Liver (tissue), 9 donors: ENCODE results near the gene SLC16A4. TPM values are rescaled to one million over a fixed set of nuclear protein-coding genes. Genes with fewer than 3 reads are reported as not detected.

Experiments
- DNase-seq: peaks from one replicate; pipeline ENCODE4 v3.0.0-alpha.2; 2017; ENCODE audit warnings: low spot score
- H3K27ac ChIP-seq, 2 donors: one replicate each; pipeline ENCODE4 v1.7.0; 2013; ENCODE audit warnings: inconsistent platforms in 2 of 2, low read length in 2 of 2, control low read depth in 1 of 2, low read depth in 1 of 2, mild to moderate bottlenecking in 1 of 2
- H3K27me3 ChIP-seq, 4 donors: one replicate each; pipeline versions ENCODE4 v1.6.1 to v1.7.0; 2013; ENCODE audit warnings: low read length in 3 of 4, inconsistent platforms in 1 of 4, mild to moderate bottlenecking in 1 of 4, moderate library complexity in 1 of 4; ENCODE audit not compliant: control insufficient read depth in 4 of 4, insufficient read depth in 4 of 4
- H3K36me3 ChIP-seq, 4 donors: one replicate each; pipeline versions ENCODE4 v1.6.1 to v1.7.0; 2013; ENCODE audit warnings: low read length in 3 of 4, mild to moderate bottlenecking in 3 of 4, low read depth in 1 of 4, moderate library complexity in 1 of 4; ENCODE audit not compliant: control insufficient read depth in 4 of 4, insufficient read depth in 3 of 4
- H3K4me1 ChIP-seq, 4 donors: one replicate each; pipeline versions ENCODE4 v1.6.1 to v1.7.0; 2013; ENCODE audit warnings: low read length in 3 of 4, mild to moderate bottlenecking in 3 of 4, moderate library complexity in 1 of 4; ENCODE audit not compliant: control insufficient read depth in 4 of 4, insufficient read depth in 4 of 4
- H3K4me3 ChIP-seq, 3 donors: one replicate each; pipeline versions ENCODE4 v1.6.1 to v1.7.0; 2013; ENCODE audit warnings: low read length in 3 of 3, control low read depth in 1 of 3, low read depth in 1 of 3, mild to moderate bottlenecking in 1 of 3
- H3K9ac ChIP-seq, 2 donors: one replicate each; pipeline ENCODE4 v1.7.0; 2013; ENCODE audit warnings: low read length in 2 of 2, mild to moderate bottlenecking in 2 of 2, moderate library complexity in 2 of 2, control low read depth in 1 of 2, low read depth in 1 of 2
- H3K9me3 ChIP-seq, 4 donors: one replicate each; pipeline versions ENCODE4 v1.6.1 to v1.7.0; 2013; ENCODE audit warnings: low read length in 3 of 4; ENCODE audit not compliant: control insufficient read depth in 4 of 4
- ATF3 ChIP-seq: IDR thresholded peaks from 2 replicates; pipeline ENCODE4 v1.6.1; 2016; ENCODE audit warnings: antibody characterized with exemption
- CTCF ChIP-seq: fragments of 150-350 bp; IDR thresholded peaks from 2 replicates; pipeline ENCODE4 v1.5.1; 2017; ENCODE audit warnings: improper control_type of control experiment, low read depth, low read length; ENCODE audit not compliant: missing input control
- EGR1 ChIP-seq, 2 donors: IDR thresholded peaks; 2 replicates each; pipeline ENCODE4 v1.6.1; 2016 to 2018; ENCODE audit warnings: antibody characterized with exemption in 2 of 2, low read depth in 2 of 2
- FOXA1 ChIP-seq: IDR thresholded peaks from 2 replicates; pipeline ENCODE4 v1.6.1; 2016; ENCODE audit warnings: antibody characterized with exemption
- FOXA2 ChIP-seq: IDR thresholded peaks from 2 replicates; pipeline ENCODE4 v1.6.1; 2016; ENCODE audit warnings: antibody characterized with exemption
- GABPA ChIP-seq, 2 donors: IDR thresholded peaks in 1 of 2; conservative IDR thresholded peaks in 1 of 2; 2 replicates each; pipeline ENCODE4 v1.6.1; 2016; ENCODE audit warnings: antibody characterized with exemption in 2 of 2, mild to moderate bottlenecking in 1 of 2, moderate library complexity in 1 of 2
- HNF4A ChIP-seq, 2 donors: conservative IDR thresholded peaks; 2 replicates each; pipeline ENCODE4 v1.6.1; 2016; ENCODE audit warnings: antibody characterized with exemption in 2 of 2, mild to moderate bottlenecking in 2 of 2
- HNF4G ChIP-seq: IDR thresholded peaks from 2 replicates; pipeline ENCODE4 v1.6.1; 2016; ENCODE audit warnings: antibody characterized with exemption
- JUND ChIP-seq, 2 donors: IDR thresholded peaks; 2 replicates each; pipeline ENCODE4 v1.6.1; 2016; ENCODE audit warnings: antibody characterized with exemption in 2 of 2
- MAX ChIP-seq: IDR thresholded peaks from 2 replicates; pipeline ENCODE4 v1.6.1; 2016; ENCODE audit warnings: antibody characterized with exemption
- NR2F2 ChIP-seq: IDR thresholded peaks from 2 replicates; pipeline ENCODE4 v1.6.1; 2016; ENCODE audit warnings: antibody characterized with exemption
- RAD21 ChIP-seq, 2 donors: IDR thresholded peaks; 2 replicates each; pipeline ENCODE4 v1.6.1; 2016; ENCODE audit warnings: antibody characterized with exemption in 2 of 2, mild to moderate bottlenecking in 2 of 2
- REST ChIP-seq: IDR thresholded peaks from 2 replicates; pipeline ENCODE4 v1.6.1; 2016; ENCODE audit warnings: antibody characterized with exemption, mild to moderate bottlenecking
- RXRA ChIP-seq, 2 donors: IDR thresholded peaks; 2 replicates each; pipeline ENCODE4 v1.6.1; 2017 to 2018; ENCODE audit warnings: antibody characterized with exemption in 2 of 2, mild to moderate bottlenecking in 1 of 2
- SP1 ChIP-seq: IDR thresholded peaks from 2 replicates; pipeline ENCODE4 v1.6.1; 2018; ENCODE audit warnings: antibody characterized with exemption, mild to moderate bottlenecking
- TAF1 ChIP-seq: conservative IDR thresholded peaks from 2 replicates; pipeline ENCODE4 v1.6.1; 2016; ENCODE audit warnings: antibody characterized with exemption, mild to moderate bottlenecking
- YY1 ChIP-seq: IDR thresholded peaks from 2 replicates; pipeline ENCODE4 v1.6.1; 2016; ENCODE audit warnings: antibody characterized with exemption, mild to moderate bottlenecking
- ZBTB33 ChIP-seq: IDR thresholded peaks from 2 replicates; pipeline ENCODE4 v1.6.1; 2016; ENCODE audit warnings: antibody characterized with exemption
- WGBS: extraction: QIAGEN DNeasy Blood & Tissue Kit; methylation state at CpG from one replicate; pipeline ENCODE4 v1.1.7; 2013; 5-methylcytosine and 5-hydroxymethylcytosine counted together
- polyA plus RNA-seq, 2 donors: library from polyadenylated mRNA; stranded (reverse) in 1 of 2; unstranded in 1 of 2; fragments of 200-250 nt in 1 of 2; fragments of >200 nt in 1 of 2; fragmentation: Nextera tagmentation in 1 of 2; extraction: Ambion mirVana in 1 of 2; gene quantifications; one replicate each; pipeline versions ENCODE4 v1.2.1 to v1.2.3, GENCODE V29; 2013 to 2015
- total RNA-seq, 2 donors: library from RNA; depleted of rRNA; stranded (reverse); fragments of >200 nt; gene quantifications; one replicate each; pipeline ENCODE4 v1.2.3, GENCODE V29; 2014
- donor health status: healthy.
- donor health status: healthy.
- donor health status: healthy.
- donor health status: healthy.
- donor health status: healthy.

The SLC16A4 gene
- total and polyA plus RNA-seq, 4 donors: 0.72 to 1.8 (median 1.6) TPM

GRCh38 chr1:110335265-110335664 lies 55.6 kb downstream of the SLC16A4 start:
- peak overlapping the region in 1 of 2 donors; percentile 45 for H3K27ac ChIP-seq
- TF ChIP-seq NR2F2 (no peak), JUND (IDR thresholded peaks at IDR 0.05) (no peak), SP1 (peak; percentile 92), FOXA2 (peak; percentile 24), HNF4A (conservative IDR thresholded peaks at IDR 0.05) (peak; percentile 86 to 94), MAX (peak; percentile 72), GABPA (IDR thresholded peaks at IDR 0.05 in 1 of 2, conservative IDR thresholded peaks at IDR 0.05 in 1 of 2) (no peak), ZBTB33 (peak; percentile 72), YY1 (peak; percentile 77), TAF1 (no peak), RAD21 (IDR thresholded peaks at IDR 0.05) (no peak), FOXA1 (peak; percentile 21), REST (peak; percentile 31), EGR1 (IDR thresholded peaks at IDR 0.05; ENCODE audit: low read depth in 2 of 2) (no peak), CTCF (no peak), HNF4G (peak; percentile 39), ATF3 (no peak), RXRA (IDR thresholded peaks at IDR 0.05) (peak; percentile 42 to 66)
- WGBS: 43% methylated on average over 1 of the region's 1 CpG
- no peak overlapping the region for H3K4me3 ChIP-seq
- H3K27me3 ChIP-seq: no peaks in the 10 kb centered on the region
- no peak for DNase-seq
- peaks cover 3 to 24% (median 12%) of the 10 kb centered on the region in 4 donors for H3K4me1 ChIP-seq
- no peaks in the 10 kb centered on the region for H3K9me3 ChIP-seq
- H3K36me3 ChIP-seq: no peaks in the 10 kb centered on the region
- H3K9ac ChIP-seq: no peak overlapping the region
